H1 (cell line): ENCODE measurements around the gene DLX5. TPM values are rescaled to one million over a fixed set of nuclear protein-coding genes. Genes with fewer than 3 reads are reported as not detected.

Experiments
- CTCF ChIA-PET: fragments of 300-600 bp; sonication (Branson Sonifier 250); formaldehyde crosslinking; loops from one replicate; lab custom pipeline; 2021; ENCODE audit not compliant: partially characterized antibody; lab: Charles Lee
- POLR2A ChIA-PET: fragments of 300-600 bp; sonication (Branson Sonifier 250); formaldehyde crosslinking; loops from one replicate; lab custom pipeline; 2021; ENCODE audit warnings: inconsistent platforms; ENCODE audit not compliant: partially characterized antibody; lab: Charles Lee
- DNase-seq, 2 experiments: peaks; one replicate each; pipeline versions ENCODE4 v3.0.0 to v3.0.0-alpha.2; 2010 to 2022; ENCODE audit warnings: low spot score in 2 of 2, low read depth in 1 of 2, mixed read lengths in 1 of 2
- FAIRE-seq: peaks from 2 replicates; lab custom pipeline; 2011; peaks lifted over from hg19 to GRCh38; lab: Jason Lieb, UNC
- H2AFZ ChIP-seq: 2 replicates; pipeline ENCODE4 v1.8.1; 2012; ENCODE audit warnings: low read length, inconsistent platforms
- H2AK5ac ChIP-seq: 2 replicates; pipeline ENCODE4 v1.6.1; 2013; ENCODE audit warnings: low read depth, low read length
- H2BK120ac ChIP-seq: replicated peaks from 2 replicates; pipeline ENCODE3; 2013; ENCODE audit warnings: low read depth, low read length, inconsistent platforms
- H2BK12ac ChIP-seq: 2 replicates; pipeline ENCODE4 v1.6.1; 2013; ENCODE audit warnings: low read depth, low read length
- H2BK15ac ChIP-seq: 2 replicates; pipeline ENCODE4 v1.6.1; 2013; ENCODE audit warnings: low read length
- H2BK20ac ChIP-seq: 2 replicates; pipeline ENCODE4 v1.6.1; 2013; ENCODE audit warnings: low read length
- H2BK5ac ChIP-seq: 2 replicates; pipeline ENCODE4 v1.6.1; 2013; ENCODE audit warnings: low read depth, low read length
- H3K14ac ChIP-seq: 2 replicates; pipeline ENCODE4 v1.6.1; 2013; ENCODE audit warnings: inconsistent platforms; ENCODE audit not compliant: insufficient read length
- H3K18ac ChIP-seq: 2 replicates; pipeline ENCODE4 v1.6.1; 2013; ENCODE audit warnings: low read length; ENCODE audit errors: extremely low read depth
- H3K23ac ChIP-seq: 2 replicates; pipeline ENCODE4 v1.6.1; 2013; ENCODE audit warnings: inconsistent platforms; ENCODE audit not compliant: insufficient read length
- H3K23me2 ChIP-seq: 2 replicates; pipeline ENCODE4 v1.6.1; 2013; ENCODE audit warnings: low read depth, low read length
- H3K27ac ChIP-seq: 2 replicates; pipeline ENCODE4 v1.6.1; 2011; ENCODE audit warnings: low read depth, low read length, inconsistent platforms
- H3K27me3 ChIP-seq, 4 experiments: replicated peaks in 1 of 4; 1 replicate in 1 of 4; 2 replicates in 3 of 4; pipeline versions ENCODE4 v1.6.1 to v1.8.1; 2011 to 2013; ENCODE audit warnings: low read length in 3 of 4, mild to moderate bottlenecking in 3 of 4, inconsistent platforms in 2 of 4, mixed read lengths in 2 of 4, moderate library complexity in 1 of 4; ENCODE audit not compliant: control insufficient read depth in 3 of 4, insufficient read depth in 3 of 4; ENCODE audit errors: extremely low read depth in 1 of 4
- H3K36me3 ChIP-seq, 4 experiments: 2 replicates each; pipeline versions ENCODE4 v1.6.1 to v1.8.1; 2011 to 2013; ENCODE audit warnings: mild to moderate bottlenecking in 4 of 4, low read length in 3 of 4, moderate library complexity in 2 of 4, control low read depth in 1 of 4, inconsistent platforms in 1 of 4; ENCODE audit not compliant: insufficient read depth in 4 of 4, control insufficient read depth in 2 of 4
- H3K4ac ChIP-seq: replicated peaks from 2 replicates; pipeline ENCODE3; 2013; ENCODE audit warnings: low read length, low read depth, mixed read lengths, inconsistent platforms; ENCODE audit not compliant: insufficient read length
- H3K4me1 ChIP-seq, 4 experiments: replicated peaks in 1 of 4; 1 replicate in 1 of 4; 2 replicates in 3 of 4; pipeline versions ENCODE4 v1.6.1 to v1.8.1; 2011 to 2013; ENCODE audit warnings: low read length in 3 of 4, inconsistent platforms in 2 of 4, mixed read lengths in 1 of 4; ENCODE audit not compliant: insufficient read depth in 4 of 4, control insufficient read depth in 3 of 4
- H3K4me2 ChIP-seq, 2 experiments: 2 replicates each; pipeline versions ENCODE4 v1.6.1 to v1.8.1; 2011 to 2013; ENCODE audit warnings: low read depth in 2 of 2, low read length in 2 of 2, control low read depth in 1 of 2, inconsistent platforms in 1 of 2, mild to moderate bottlenecking in 1 of 2; ENCODE audit not compliant: insufficient read depth in 1 of 2
- H3K4me3 ChIP-seq, 4 experiments: fragments of 200-600, 300-600 bp in 1 of 4; sonication (generic), shearing (Covaris generic), sonication (Bioruptor Twin) in 1 of 4; 2 replicates each; pipeline versions ENCODE4 v1.5.1 to v1.8.1; 2011 to 2016; ENCODE audit warnings: low read length in 4 of 4, low read depth in 3 of 4, control low read depth in 2 of 4, inconsistent platforms in 2 of 4, mild to moderate bottlenecking in 2 of 4, mixed read lengths in 1 of 4, moderate library complexity in 1 of 4; ENCODE audit not compliant: insufficient read depth in 2 of 4; ENCODE audit errors: extremely low read depth in 1 of 4
- H3K56ac ChIP-seq: replicated peaks from 2 replicates; pipeline ENCODE3; 2013; ENCODE audit warnings: low read depth, mild to moderate bottlenecking, mixed read lengths, low read length, inconsistent platforms; ENCODE audit not compliant: insufficient read length
- H3K79me1 ChIP-seq: 2 replicates; pipeline ENCODE4 v1.6.1; 2013; ENCODE audit warnings: low read depth, low read length, control low read depth
- H3K79me2 ChIP-seq, 2 experiments: 2 replicates each; pipeline versions ENCODE4 v1.6.1 to v1.8.1; 2012 to 2013; ENCODE audit warnings: low read length in 2 of 2, mild to moderate bottlenecking in 2 of 2, inconsistent platforms in 1 of 2; ENCODE audit not compliant: insufficient read depth in 2 of 2, control insufficient read depth in 1 of 2
- H3K9ac ChIP-seq, 4 experiments: replicated peaks in 1 of 4; 1 replicate in 1 of 4; 2 replicates in 3 of 4; pipeline versions ENCODE4 v1.6.1 to v1.8.1; 2011 to 2013; ENCODE audit warnings: low read depth in 3 of 4, low read length in 3 of 4, control low read depth in 2 of 4, mild to moderate bottlenecking in 2 of 4, moderate library complexity in 2 of 4, inconsistent platforms in 1 of 4; ENCODE audit errors: extremely low read depth in 1 of 4
- H3K9me3 ChIP-seq, 2 experiments: 2 replicates each; pipeline versions ENCODE4 v1.6.1 to v1.8.1; 2012 to 2013; ENCODE audit warnings: mild to moderate bottlenecking in 2 of 2, moderate library complexity in 2 of 2, control low read depth in 1 of 2, inconsistent platforms in 1 of 2, low read depth in 1 of 2, low read length in 1 of 2, mixed read lengths in 1 of 2; ENCODE audit not compliant: insufficient read depth in 2 of 2
- H4K20me1 ChIP-seq, 2 experiments: replicated peaks in 1 of 2; 2 replicates each; pipeline versions ENCODE3 to v1.8.1; 2011 to 2013; ENCODE audit warnings: inconsistent platforms in 2 of 2, low read length in 2 of 2, mild to moderate bottlenecking in 1 of 2; ENCODE audit not compliant: insufficient read depth in 2 of 2, control insufficient read depth in 1 of 2
- H4K5ac ChIP-seq: 2 replicates; pipeline ENCODE4 v1.6.1; 2013; ENCODE audit warnings: low read length, low read depth, mixed read lengths, inconsistent platforms; ENCODE audit not compliant: insufficient read length
- H4K8ac ChIP-seq: 2 replicates; pipeline ENCODE4 v1.8.0; 2013; ENCODE audit warnings: mild to moderate bottlenecking, moderate library complexity, low read length, inconsistent platforms; ENCODE audit not compliant: insufficient read depth; ENCODE audit errors: extremely low read depth
- H4K91ac ChIP-seq: replicated peaks from 2 replicates; pipeline ENCODE3; 2013; ENCODE audit warnings: low read length, mixed read lengths, inconsistent platforms; ENCODE audit not compliant: insufficient read length
- CHD2 ChIP-seq: IDR thresholded peaks from 2 replicates; pipeline ENCODE4 v1.6.1; 2012; ENCODE audit warnings: low read length, improper control_type of control experiment
- CTBP2 ChIP-seq: IDR thresholded peaks from 2 replicates; pipeline ENCODE4 v1.7.0; 2011; ENCODE audit warnings: borderline replicate concordance, mild to moderate bottlenecking, moderate library complexity, mixed read lengths, low read length; ENCODE audit not compliant: insufficient read depth, insufficient read length
- HDAC2 ChIP-seq, 2 experiments: fragments of 300-600 bp in 1 of 2; sonication (generic) in 1 of 2; IDR thresholded peaks; 2 replicates each; pipeline ENCODE4 v1.6.1; 2011 to 2012; ENCODE audit warnings: low read depth in 2 of 2, low read length in 2 of 2, mild to moderate bottlenecking in 2 of 2, moderate library complexity in 2 of 2, borderline replicate concordance in 1 of 2, inconsistent platforms in 1 of 2
- KDM5A ChIP-seq: fragments of 200-600 bp; IDR thresholded peaks from 2 replicates; pipeline ENCODE4 v1.7.1; 2012; ENCODE audit warnings: mild to moderate bottlenecking, low read length, inconsistent platforms, mixed read lengths
- RFX5 ChIP-seq: IDR thresholded peaks from 2 replicates; pipeline ENCODE4 v1.6.1; 2011; ENCODE audit warnings: low read depth, low read length, improper control_type of control experiment, borderline replicate concordance
- SAP30 ChIP-seq: fragments of 300-600 bp; sonication (generic); IDR thresholded peaks from 2 replicates; pipeline ENCODE4 v1.7.1; 2012; ENCODE audit warnings: low read length, moderate library complexity, mild to moderate bottlenecking, inconsistent platforms; ENCODE audit not compliant: insufficient read depth, insufficient replicate concordance
- SUZ12 ChIP-seq: fragments of 200-600 bp; sonication (generic); IDR thresholded peaks from 2 replicates; pipeline ENCODE4 v1.6.1; 2012; ENCODE audit warnings: mild to moderate bottlenecking, inconsistent platforms, low read length, moderate library complexity, mixed read lengths
- WGBS, 2 experiments: shearing (Covaris generic) in 1 of 2; methylation state at CpG; one replicate each; pipeline versions ENCODE4 v1.1.6 to v1.1.7; 2013 to 2015; ENCODE audit warnings: low lambda C conversion rate in 2 of 2, mixed read lengths in 2 of 2, inconsistent platforms in 1 of 2, low coverage in 1 of 2, missing lambda C conversion rate in 1 of 2; ENCODE audit not compliant: insufficient replicate concordance in 2 of 2, insufficient coverage in 1 of 2, insufficient read length in 1 of 2; ENCODE audit errors: extremely low coverage in 1 of 2, missing lambda C conversion rate in 1 of 2; 5-methylcytosine and 5-hydroxymethylcytosine counted together
- polyA plus RNA-seq, 7 experiments: library from polyadenylated mRNA; depleted of rRNA in 3 of 7; stranded (reverse) in 5 of 7; unstranded in 2 of 7; fragments of >200 nt in 5 of 7; fragments of 200-250 nt in 2 of 7; gene quantifications; 1 replicate in 5 of 7; 2 replicates in 1 of 7; 4 replicates in 1 of 7; pipeline versions ENCODE4 v1.2.1 to v1.2.3, GENCODE V29; 2011 to 2013; ENCODE audit warnings: missing spikeins in 2 of 7, mixed read lengths in 2 of 7
- total RNA-seq: library from RNA; stranded (reverse); fragmentation: NEBNext Ultra II Directional; extraction: Animal tissue kit (Norgen Biotek cat#: 25700); gene quantifications from 2 replicates; pipeline ENCODE4 v1.2.1, GENCODE V29; 2021

Gene DLX5
- total and polyA plus RNA-seq, 2 of the 8 experiments (the other 6 are each of a cell fraction or from before 2014, with no cell fraction given): not detected

DNA sequence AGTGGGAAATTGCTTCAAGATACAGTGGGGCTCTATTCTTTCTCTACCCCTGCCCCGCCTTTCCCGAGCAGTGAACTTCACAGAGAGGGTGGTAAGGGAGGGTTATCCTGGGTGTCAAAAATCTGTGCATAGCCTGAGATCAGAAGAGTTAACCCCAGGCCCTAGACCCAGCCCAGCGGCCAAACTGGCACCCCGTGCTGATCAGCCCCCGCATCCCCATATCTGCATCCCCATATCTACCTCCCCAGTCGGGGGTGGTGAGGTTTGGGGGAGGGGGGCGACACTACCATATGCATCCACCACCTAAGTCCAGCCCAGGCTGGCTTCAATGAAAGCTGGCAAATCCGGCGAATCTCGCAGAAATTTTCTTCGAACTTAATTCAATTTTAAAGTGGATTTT, 26.3 kb downstream of the DLX5 start:
- Histone ChIP-seq H2AFZ (no peak overlapping the region), H3K4me1 (peaks cover 14 to 42% (median 27%) of the 10 kb centered on the region in 4 experiments), H3K9ac (no peak overlapping the region), H3K4me2 (peak overlapping the region in 1 of 2 experiments; percentile 19; a peak in 1 of 4 replicates), H3K79me2 (no peaks in the 10 kb centered on the region), H4K91ac (no peak overlapping the region), H4K8ac (no peak overlapping the region), H3K4me3 (no peak overlapping the region), H2BK12ac (no peak overlapping the region), H3K36me3 (peaks cover 0 to 5% (median 0%) of the 10 kb centered on the region in 4 experiments; a peak in 1 of 8 replicates), H3K14ac (no peak overlapping the region), H3K18ac (no peak overlapping the region), H3K4ac (no peak overlapping the region), H2BK5ac (no peak overlapping the region), H3K27me3 (peaks cover 89 to 99% (median 95%) of the 10 kb centered on the region in 4 experiments), H4K5ac (no peak overlapping the region), H2BK15ac (no peak overlapping the region), H3K79me1 (no peaks in the 10 kb centered on the region), H2BK20ac (no peak overlapping the region), H3K23ac (no peak overlapping the region), H2BK120ac (no peak overlapping the region), H3K23me2 (no peaks in the 10 kb centered on the region; the same call in 1 of the 2 replicates), H3K56ac (no peak overlapping the region), H3K27ac (no peak overlapping the region), H4K20me1 (peaks cover 15 to 51% of the 10 kb centered on the region in 2 experiments), H2AK5ac (no peak overlapping the region), H3K9me3 (peaks cover 0 to 5% of the 10 kb centered on the region in 2 experiments; a peak in 1 of 4 replicates)
- DNase-seq (no peak), FAIRE-seq (no peak)
- TF ChIP-seq SAP30 (no peak), HDAC2 (IDR thresholded peaks at IDR 0.05; ENCODE audit: borderline replicate concordance in 1 of 2, low read depth in 2 of 2, low read length in 2 of 2) (no peak), CHD2 (no peak), CTBP2 (no peak), SUZ12 (peak; percentile 9; the same call in 1 of the 2 replicates), RFX5 (no peak), KDM5A (no peak)
- ChIA-PET CTCF (interaction anchor here (0.8 to 12.6 kb wide), 4 partner anchors 10 to 214 kb away, joined by 3 to 150 read pairs (median 6); no protein-coding TSS in a partner anchor), POLR2A (interaction anchor here (0.9 kb wide), 1 partner anchor 26 kb away, joined by 3 read pairs; the partner anchor contains the start of gene DLX5)
- WGBS, 2 experiments: 6% methylated on average over 11 of the region's 11 CpGs; no CpG with 5 or more reads in 1 of the 2 experiments
